GM10266 (cell line): ENCODE results near the gene FBXO44.

ENCODE experiments used
- DNase-seq: peaks from one replicate; pipeline ENCODE4 v3.0.0; 2012; ENCODE audit errors: extremely low spot score
- TF ChIP-seq, protein P1 (sequence below): IDR thresholded peaks from 2 replicates; pipeline ENCODE4 v1.5.1; 2012; ENCODE audit warnings: mild to moderate bottlenecking, low read depth; ENCODE audit not compliant: control insufficient read depth, insufficient read depth; ENCODE audit errors: missing control alignments

The FBXO44 gene

DNA sequence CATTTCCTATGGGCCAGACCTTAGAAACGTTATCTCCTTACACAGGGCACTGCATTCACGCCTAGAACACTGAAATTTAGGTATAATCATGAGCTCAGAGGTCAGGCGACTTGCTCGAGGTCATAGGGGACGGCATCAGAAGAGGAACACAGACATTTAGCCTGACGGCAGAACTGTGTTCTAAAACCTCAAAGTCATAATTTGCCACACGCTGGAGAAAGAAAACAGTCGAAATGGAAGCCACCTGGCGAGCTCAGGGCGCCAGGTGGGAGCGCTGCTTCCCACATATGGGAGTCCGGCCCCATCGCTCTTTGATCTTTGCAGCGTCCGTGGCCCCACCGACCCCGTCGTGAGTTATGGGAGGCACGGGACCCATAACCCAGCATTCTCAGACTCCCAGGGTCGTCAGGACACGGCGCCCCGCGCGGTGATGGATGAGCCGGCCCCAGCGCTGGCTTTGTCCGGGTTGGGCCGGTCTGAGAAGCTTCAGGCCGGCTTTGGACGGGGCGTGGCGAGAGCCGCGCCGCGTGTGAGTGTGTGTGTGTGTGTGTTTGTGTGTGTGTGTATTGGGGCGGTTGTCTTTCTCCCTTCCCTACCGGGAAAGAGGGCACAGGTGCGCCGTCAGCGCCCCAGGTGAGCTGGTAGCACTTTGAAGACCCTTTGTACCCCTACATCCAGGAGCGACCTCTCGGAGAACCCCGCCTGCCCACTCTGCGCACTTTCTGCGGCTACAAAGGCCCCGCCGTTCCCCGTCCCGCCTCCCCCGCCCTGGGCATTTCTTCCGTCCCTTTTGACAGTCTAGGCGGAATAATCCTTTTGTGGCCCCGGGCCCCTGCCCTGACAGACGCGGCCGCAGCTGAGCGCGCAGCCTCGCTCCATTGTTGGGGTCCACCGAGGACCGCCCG lies 36.0 kb downstream of the FBXO44 start:
- DNase-seq = no peak
- TF ChIP-seq, protein P1, sequence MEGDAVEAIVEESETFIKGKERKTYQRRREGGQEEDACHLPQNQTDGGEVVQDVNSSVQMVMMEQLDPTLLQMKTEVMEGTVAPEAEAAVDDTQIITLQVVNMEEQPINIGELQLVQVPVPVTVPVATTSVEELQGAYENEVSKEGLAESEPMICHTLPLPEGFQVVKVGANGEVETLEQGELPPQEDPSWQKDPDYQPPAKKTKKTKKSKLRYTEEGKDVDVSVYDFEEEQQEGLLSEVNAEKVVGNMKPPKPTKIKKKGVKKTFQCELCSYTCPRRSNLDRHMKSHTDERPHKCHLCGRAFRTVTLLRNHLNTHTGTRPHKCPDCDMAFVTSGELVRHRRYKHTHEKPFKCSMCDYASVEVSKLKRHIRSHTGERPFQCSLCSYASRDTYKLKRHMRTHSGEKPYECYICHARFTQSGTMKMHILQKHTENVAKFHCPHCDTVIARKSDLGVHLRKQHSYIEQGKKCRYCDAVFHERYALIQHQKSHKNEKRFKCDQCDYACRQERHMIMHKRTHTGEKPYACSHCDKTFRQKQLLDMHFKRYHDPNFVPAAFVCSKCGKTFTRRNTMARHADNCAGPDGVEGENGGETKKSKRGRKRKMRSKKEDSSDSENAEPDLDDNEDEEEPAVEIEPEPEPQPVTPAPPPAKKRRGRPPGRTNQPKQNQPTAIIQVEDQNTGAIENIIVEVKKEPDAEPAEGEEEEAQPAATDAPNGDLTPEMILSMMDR = no peak

DNA sequence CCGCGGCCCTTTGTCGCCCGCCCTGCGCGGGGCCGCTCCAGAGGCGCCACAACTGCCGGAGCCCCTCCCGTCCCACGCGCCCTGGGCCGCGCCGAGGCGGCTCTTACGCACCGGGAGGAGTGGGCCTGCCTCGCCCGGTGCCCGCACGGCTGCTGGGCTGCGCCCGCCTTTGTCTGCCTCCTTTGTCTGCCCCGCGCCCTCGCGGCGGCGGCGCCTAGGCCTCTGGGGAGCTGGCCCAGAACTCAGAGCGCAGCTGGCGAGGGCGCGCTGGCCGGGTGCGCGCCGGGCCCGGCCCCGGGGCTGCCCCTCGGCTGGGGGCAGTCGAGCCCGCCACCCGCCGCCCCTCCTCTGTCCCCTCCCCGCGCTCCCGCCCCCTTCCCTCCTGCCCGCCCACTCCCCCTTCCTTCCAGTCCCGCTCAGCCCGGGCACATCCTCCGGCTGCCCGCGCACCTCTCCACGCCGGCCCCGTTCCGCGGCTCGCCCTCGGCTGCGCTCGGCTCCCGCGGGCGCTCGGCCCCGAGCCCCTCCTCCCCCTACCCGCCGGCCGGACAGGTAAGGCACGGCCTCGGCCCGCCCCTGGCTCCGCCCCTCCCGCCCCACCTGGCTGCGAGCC lies 36.7 kb downstream of the FBXO44 start, which contains the start of gene DRAXIN:
TSS of gene DRAXIN (plus strand) at position 409 of the 613 bp plus-strand sequence. CDS start 14,549 bp downstream, outside the sequence.
- DNase-seq = no peak
- TF ChIP-seq, protein P1 = no peak

DNA sequence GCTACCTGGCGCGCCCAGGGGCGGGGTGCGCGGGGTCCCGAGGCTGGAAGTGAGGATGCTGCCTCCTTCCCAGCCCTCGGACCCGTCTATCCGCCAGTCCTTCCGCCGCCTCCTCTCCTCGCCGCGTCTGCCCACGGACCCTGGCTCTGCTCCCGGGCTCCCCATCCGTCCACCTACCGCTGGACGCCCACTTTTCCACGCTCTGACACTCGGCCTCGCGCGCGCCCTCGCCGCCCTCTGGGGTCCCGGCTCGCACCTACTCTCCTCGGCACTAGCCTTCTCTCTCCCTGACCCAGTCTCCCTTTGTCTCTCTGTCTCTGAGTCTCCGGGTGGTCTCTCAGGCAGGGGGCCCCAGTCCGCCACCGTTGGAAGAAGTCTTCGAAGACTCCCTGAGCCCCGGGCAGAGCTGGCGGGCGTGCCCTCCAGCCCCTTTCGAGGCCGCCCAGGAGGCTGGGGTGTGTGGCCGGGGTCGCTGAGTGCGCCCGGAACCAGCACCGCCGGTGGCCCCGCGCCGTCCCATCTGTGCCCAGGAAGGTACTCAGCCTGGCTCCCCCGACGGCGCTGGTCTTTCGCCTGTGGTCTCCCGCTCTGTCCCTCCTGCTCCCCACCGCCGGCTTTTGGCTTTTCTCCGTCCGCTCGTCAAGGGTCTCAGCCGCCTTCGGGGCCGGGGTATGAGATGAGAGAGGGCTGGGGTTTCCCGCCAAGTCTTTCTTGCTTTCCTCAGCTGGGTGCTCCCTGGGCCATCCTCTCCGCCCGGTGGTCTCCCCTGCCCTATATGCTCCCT lies 37.4 kb downstream of the FBXO44 start:
- TF ChIP-seq, protein P1 = no peak
- no peak for DNase-seq

DNA sequence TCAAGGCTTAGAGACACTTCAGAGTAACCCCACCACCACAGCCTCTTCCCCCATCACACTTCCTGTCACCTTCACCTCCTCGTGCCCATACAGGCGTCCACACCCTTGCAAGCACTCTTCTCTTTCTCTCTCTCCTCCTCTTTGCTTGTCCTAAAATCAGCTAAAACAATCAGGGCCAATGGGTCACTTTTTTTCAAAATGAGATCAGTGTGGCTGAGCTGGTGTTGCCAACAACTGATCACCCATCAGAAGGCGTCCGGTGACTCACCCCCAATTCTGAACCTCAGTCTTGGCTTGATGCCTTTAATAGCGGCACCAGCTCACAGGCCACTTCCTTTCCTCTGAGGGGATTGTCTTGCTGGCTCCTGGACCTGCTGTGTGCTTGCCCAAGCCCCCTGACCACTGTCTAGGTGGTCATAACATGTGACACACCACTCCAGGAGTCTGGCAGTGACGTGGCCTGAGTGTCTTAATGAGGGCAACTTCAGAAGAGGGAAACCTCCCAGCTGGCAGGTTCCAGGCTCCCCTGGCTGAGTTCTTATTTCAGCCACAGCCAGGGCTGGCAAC lies 38.4 kb downstream of the FBXO44 start:
- DNase-seq = no peak
- TF ChIP-seq, protein P1 = no peak

DNA sequence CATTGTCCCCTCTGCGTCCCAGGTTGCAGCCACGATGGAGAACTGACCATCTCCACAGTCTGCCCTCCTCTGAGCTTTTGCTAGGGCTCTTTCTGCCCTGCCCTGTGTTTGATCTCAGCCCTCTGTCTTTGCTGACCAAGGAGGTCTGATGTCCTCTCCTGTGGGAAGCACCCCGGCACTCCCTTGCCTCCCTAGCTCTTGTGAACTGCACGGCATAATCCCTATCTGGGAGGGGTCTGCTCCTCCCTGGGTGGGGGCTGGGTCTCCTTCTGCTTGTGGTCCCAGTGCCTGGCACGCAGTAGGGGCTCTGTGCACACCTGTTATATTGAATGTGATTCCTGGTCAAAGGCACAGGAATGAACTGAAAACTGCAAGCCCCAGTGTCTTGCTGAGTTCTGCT lies 39.2 kb downstream of the FBXO44 start:
- no peak for DNase-seq
- TF ChIP-seq, protein P1 = no peak

DNA sequence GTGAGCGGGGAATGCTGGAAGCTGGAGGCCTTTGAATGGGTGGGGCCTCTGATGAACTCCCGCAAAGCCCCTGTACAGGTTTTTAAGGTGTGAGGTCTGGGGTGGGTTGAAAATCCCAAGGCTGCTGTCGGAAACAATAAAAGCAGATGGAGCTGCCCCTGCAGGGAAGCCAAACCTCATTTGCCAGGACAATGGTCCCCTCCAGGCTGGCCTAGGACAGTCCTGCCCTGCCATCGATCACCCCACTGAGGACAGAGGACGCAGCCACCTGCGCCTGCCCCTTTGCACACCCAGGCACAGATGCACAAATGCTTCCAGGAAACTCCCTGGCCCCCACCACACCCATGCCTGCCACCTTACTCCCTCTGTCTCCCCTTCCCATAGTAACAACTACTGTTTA lies 41.2 kb downstream of the FBXO44 start:
- TF ChIP-seq, protein P1 = no peak
- no peak for DNase-seq
